Left cardiac atrium (tissue), 4 donors: ENCODE measurements around the gene FTL. TPM values are rescaled to one million over a fixed set of nuclear protein-coding genes. Genes with fewer than 3 reads are reported as not detected.
A peak's percentile ranks its signal among the peaks of the same experiment; 100 is the strongest.

ENCODE experiments used
- ATAC-seq, 2 donors: fragments of 200-7000 bp; cut with Tn5 transposase; one replicate each; pipeline ENCODE4 v1.9.1; 2020; ENCODE audit warnings: mild to moderate bottlenecking in 2 of 2, moderate library complexity in 2 of 2
- DNase-seq: peaks from one replicate; pipeline ENCODE4 v3.0.0-alpha.2; 2020
- intact Hi-C, 2 donors: fragments of 100-400 bp; cut with DNase I; formaldehyde crosslinking; loops; one replicate each; pipeline versions ENCODE4 v1.14.1 to v1.15.1; 2022 to 2023
- total RNA-seq, 2 donors: library from RNA; stranded (reverse); fragmentation: NEBNext Ultra II Directional; extraction: Animal tissue kit (Norgen Biotek cat#: 25700); gene quantifications; one replicate each; pipeline ENCODE4 v1.2.1, GENCODE V29; 2021
- donor health status: DM: no; HTN: yes; CAD: no.
- donor health status: DM: no; HTN: yes; CAD: no; lungs with severe emphysema.
- donor health status: DM: yes; HTN: yes; CAD: no.
- donor health status: Dilated cardiomyopathy.

Gene FTL
- total RNA-seq, 2 donors from 2014 or later, result 1,813 to 2,086 TPM

- DNase-seq (no peak), ATAC-seq (no peak)
- intact Hi-C loops, result no loop called here
Observed at GRCh38 chr19:48977061-48977460, 12.0 kb downstream of the FTL start.

DNA sequence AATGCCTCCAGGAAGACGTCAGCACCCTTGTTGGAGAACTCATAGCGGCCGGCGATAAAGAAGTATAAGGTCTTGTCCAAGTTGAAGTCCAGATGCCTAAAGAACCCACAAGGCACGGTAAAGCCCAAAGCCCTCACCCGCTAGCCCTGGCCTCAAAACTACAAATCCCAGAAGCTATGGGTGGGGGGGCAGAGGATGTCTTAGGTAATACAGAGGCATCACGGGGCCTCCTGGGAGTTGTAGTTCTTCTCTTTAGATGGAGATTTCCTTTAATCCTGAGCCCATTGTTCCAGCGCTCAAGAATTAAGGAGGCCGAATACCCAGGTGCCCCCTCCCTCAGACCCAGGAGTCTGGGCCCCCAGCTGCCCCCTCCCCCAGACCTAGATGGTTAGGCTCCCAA, 17.2 kb downstream of the FTL start:
- intact Hi-C loops, result no loop called here
- ATAC-seq, result no peak
- no peak for DNase-seq

- intact Hi-C loops, result no loop called here
- no peak for ATAC-seq
Observed at GRCh38 chr19:48985711-48986110, 20.6 kb downstream of the FTL start.

DNA sequence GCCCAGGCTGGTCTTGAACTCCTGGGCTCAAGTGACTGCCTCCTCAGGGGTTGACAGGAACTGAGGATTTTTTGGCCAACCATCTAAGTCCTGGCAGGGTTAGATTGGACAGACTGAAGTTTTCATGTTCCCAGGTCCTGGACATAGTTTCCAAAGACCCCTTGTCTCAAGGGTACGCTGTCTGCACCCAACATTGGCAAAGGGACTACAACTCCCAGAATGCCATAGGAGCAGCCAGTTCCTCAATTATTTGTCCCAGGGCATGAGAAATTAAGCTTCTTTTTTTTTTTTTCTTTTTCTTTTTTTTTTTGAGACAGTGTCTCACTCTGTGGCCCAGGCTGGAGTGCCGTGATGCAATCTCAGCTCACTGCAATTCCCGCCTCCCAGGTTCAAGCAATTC, 21.1 kb downstream of the FTL start:
- ATAC-seq (peak in 1 of 2 donors; percentile 32), DNase-seq (no peak)
- intact Hi-C loops, result no loop called here

More at GRCh38 chr19:48985711-48986110, 20.6 kb downstream of the FTL start:
- no peak for DNase-seq

- DNase-seq, result no peak
- intact Hi-C loops, result no loop called here
- no peak for ATAC-seq
Observed at GRCh38 chr19:48987323-48987722, 22.2 kb downstream of the FTL start.

- intact Hi-C loops, result no loop called here
- ATAC-seq (no peak), DNase-seq (no peak)
Observed at GRCh38 chr19:48988286-48988685, 23.2 kb downstream of the FTL start.

GRCh38 chr19:48988860-48989259, 23.8 kb downstream of the FTL start:
- intact Hi-C loops, result no loop called here
- ATAC-seq, result no peak
- no peak for DNase-seq

GRCh38 chr19:48989701-48990291, 24.7 kb downstream of the FTL start:
- ATAC-seq (no peak), DNase-seq (no peak)
- intact Hi-C loops, result loop anchor here in 1 of 2 donors (10.0 kb wide), 1 partner anchor 85 kb away; the partner anchor contains the start of gene KCNA7

GRCh38 chr19:48990400-48990799, 25.3 kb downstream of the FTL start:
- intact Hi-C loops, result loop anchor here in 1 of 2 donors (10.0 kb wide), 1 partner anchor 84 kb away; the partner anchor contains the start of gene KCNA7

GRCh38 chr19:48991011-48991609, 26.0 kb downstream of the FTL start:
- DNase-seq, result no peak
- no peak for ATAC-seq
- intact Hi-C loops, result loop anchor here in 1 of 2 donors (10.0 kb wide), 1 partner anchor 84 kb away; the partner anchor contains the start of gene KCNA7

More at GRCh38 chr19:48990400-48990799, 25.3 kb downstream of the FTL start:
- no peak for DNase-seq
- ATAC-seq, result no peak

DNA sequence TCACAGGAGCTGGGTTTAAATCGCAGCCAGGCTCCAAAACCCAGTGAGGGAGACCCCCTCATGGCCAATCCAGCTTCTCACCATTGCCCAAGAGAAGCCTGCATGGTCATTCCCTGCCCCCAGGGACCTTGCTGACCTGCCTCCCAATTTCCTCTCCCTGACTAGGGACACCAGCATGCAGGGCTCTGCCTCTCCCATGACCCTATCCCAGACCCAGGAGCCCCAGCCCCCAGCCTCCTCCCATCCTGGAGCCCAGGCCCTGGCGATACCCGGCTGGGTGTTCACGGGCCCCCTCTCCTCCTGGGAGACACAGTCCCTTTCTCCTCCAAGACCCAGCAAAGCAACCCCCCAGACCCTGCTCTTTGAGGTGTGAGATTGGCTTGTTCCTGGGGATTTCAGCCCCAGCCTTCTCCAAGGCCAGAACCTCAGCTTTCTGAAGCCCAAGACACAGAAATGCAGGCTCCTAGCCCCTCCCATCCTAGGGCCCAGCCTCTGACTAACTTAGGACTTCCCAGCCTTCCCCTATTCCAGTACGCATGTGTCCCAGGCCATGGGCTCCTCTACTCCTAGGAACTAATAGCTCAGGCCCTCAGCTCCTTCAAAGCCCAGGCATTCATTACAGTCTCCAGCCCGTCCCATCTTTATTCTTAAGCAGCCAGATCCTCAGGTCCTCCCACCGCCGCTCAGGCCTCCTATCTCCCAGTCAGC, 26.9 kb downstream of the FTL start:
- ATAC-seq (peak; percentile 47 to 69), DNase-seq (peak; percentile 76)
- intact Hi-C loops, result loop anchor here in 1 of 2 donors (10.0 kb wide), 1 partner anchor 83 kb away; the partner anchor contains the start of gene KCNA7

DNA sequence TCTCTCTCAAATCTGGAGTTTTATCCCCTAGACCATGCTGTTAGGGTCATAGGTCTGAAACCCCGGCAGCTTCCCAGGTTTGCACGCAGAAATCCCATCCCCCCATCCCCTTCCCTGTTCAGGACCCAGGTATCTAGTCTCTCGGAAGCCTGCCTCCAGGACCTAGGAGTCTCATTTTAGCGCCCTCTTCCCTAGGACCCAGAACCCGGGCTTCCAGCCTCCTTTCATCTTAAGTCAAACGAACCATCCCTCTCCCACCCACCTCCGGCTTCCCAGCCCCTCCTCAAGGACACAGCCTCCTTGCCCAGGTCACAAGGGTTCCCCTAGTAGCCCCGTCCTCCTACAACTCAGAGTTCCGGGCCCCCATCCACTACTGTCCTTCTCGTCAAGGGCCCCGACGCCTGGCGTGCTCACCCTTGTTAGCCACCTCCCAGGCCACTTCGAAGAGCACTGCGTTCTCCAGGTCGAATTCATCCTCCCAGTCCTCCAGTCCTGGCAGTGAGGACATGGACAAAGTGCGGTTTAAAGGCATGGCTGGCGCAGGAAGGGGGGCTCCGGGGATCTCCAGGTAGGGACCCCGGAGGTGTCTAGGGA, 27.6 kb downstream of the FTL start:
- peak; percentile 2 to 3 for ATAC-seq
- intact Hi-C loops, result loop anchor here in 1 of 2 donors (10.0 kb wide), 1 partner anchor 82 kb away; the partner anchor contains the start of gene KCNA7
- no peak for DNase-seq

DNA sequence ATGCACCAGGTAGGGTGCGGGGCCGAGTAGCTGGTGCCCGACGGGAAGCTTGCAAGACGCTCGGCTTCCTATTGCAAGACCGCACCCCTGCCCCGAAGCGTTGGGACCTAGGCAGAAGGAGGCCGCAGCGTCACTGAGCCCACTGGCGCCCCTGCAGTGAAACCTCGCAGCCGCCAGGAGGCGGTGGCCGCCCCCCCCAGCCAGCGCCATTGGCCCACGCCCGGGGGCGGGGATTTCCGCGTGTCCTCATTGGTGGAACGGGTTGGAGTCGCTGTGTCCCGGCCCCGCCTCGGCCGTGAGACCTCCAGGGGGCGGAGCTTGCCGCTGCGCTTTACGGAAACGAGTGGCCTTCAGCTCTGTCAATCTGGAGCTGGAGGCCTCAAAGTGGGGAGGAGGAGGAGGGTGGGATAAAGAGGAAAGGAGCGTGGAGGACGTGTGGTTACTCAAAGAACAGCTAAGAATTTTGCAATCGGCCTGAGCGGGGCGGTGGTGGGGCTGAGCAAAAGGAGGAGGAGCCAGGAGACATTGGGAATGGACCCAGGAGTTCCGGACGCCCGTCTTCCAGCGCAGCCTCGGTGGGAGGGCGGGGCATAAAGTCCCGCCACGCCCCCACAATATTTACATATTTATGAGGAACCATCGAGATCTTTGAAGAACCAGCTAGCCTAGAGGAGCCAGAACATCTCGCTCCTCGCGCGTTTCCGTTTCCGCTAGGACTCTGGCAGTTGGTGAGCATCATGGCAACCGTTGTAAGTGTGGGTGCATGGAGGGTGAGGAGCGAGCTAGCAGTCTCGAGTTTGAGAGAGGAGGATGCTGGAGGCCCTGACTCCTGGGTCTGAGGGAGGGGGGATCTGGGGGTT, 28.3 kb downstream of the FTL start, which contains the start of the genes GYS1 and RUVBL2:
Gene GYS1 (minus strand): TSS at position 135 of the 860 bp plus-strand sequence. CDS start 197 bp downstream, outside the sequence.
Gene RUVBL2 (plus strand): TSS at position 713 of the 860 bp plus-strand sequence. CDS start 25 bp downstream, at position 738.
- ATAC-seq (peak; percentile 95 to 96), DNase-seq (peak; percentile 100)
- intact Hi-C loops, result loop anchor here in 1 of 2 donors (10.0 kb wide), 1 partner anchor 81 kb away; the partner anchor contains the start of gene KCNA7

DNA sequence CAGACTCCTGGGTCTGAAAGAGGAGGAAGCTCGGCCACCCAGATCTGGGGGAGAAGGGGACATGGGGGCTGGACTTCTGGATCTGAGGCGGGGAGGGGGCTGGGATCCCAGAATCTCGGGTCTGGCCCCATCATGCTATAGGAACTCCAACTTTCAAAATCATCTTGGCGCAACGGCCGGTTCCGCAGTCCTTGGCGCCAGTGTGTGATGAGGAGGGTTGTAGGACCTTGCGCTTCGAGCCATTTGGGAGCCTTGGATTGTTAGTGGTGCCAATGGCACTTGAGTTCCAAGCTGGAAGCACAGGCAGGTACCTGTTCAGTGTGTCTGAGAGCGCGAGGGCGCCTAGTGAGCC, 28.9 kb downstream of the FTL start:
- intact Hi-C loops, result loop anchor here in 1 of 2 donors (10.0 kb wide), 1 partner anchor 81 kb away; the partner anchor contains the start of gene KCNA7
- ATAC-seq, result no peak
- no peak for DNase-seq

DNA sequence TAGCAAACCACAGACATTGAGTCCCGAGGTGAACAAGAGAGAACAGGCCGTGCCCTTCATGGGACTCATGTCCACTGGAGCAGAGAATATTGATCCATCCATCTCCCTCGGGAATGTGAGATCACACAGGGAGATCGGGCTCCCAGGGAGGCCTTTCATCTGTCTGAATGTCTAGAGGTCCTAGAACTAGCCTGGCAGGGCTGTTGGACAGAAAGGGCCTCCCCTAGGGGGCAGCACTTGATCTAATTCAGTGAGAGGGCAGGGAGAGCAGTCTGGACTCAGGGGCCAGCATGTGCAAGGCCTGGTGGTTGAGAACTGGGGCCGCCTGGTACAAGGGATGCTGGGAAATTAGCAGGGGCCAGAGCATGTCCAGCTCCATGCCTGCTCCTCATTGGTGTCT, 32.9 kb downstream of the FTL start:
- no peak for ATAC-seq
- peak; percentile 54 for DNase-seq
- intact Hi-C loops, result loop anchor here in 1 of 2 donors (10.0 kb wide), 1 partner anchor 77 kb away; the partner anchor contains the start of gene KCNA7

GRCh38 chr19:48999481-49000325, 34.6 kb downstream of the FTL start:
- intact Hi-C loops, result loop anchor here in 1 of 2 donors (10.0 kb wide), 2 partner anchors 75 to 205 kb away; partner anchors contain the start of gene KCNA7
- ATAC-seq, result peak; percentile 47 to 60
- peak; percentile 58 for DNase-seq

GRCh38 chr19:49004133-49004532, 39.0 kb downstream of the FTL start:
- intact Hi-C loops, result loop anchor here in 1 of 2 donors (10.0 kb wide), 1 partner anchor 201 kb away; no protein-coding TSS in a partner anchor
- no peak for DNase-seq
- ATAC-seq, result no peak
